ENCODE results near the gene TGM6.

TGM6 gene

GRCh38 chr20:2365091-2365490, 15.6 kb upstream of the TGM6 start:
- no peak for DNase-seq

GRCh38 chr20:2365666-2366065, 15.0 kb upstream of the TGM6 start:
- DNase-seq: no peak

- no peak for DNase-seq
Observed at GRCh38 chr20:2368621-2369020, 12.1 kb upstream of the TGM6 start.

- DNase-seq: no peak
Observed at GRCh38 chr20:2373098-2373497, 7.6 kb upstream of the TGM6 start.

- DNase-seq: no peak
Observed at GRCh38 chr20:2374346-2375125, 6.2 kb upstream of the TGM6 start.

- DNase-seq: no peak
Observed at GRCh38 chr20:2378893-2379292, 1.8 kb upstream of the TGM6 start.

GRCh38 chr20:2379511-2380229, 1.0 kb upstream of the TGM6 start:
- DNase-seq: no peak

- DNase-seq: no peak
Observed at GRCh38 chr20:2381303-2381702, 602 bp downstream of the TGM6 start.

GRCh38 chr20:2382833-2383232, 2.1 kb downstream of the TGM6 start:
- no peak for DNase-seq

GRCh38 chr20:2385026-2385425, 4.3 kb downstream of the TGM6 start:
- no peak for DNase-seq

- no peak for DNase-seq
Observed at GRCh38 chr20:2385496-2385895, 4.8 kb downstream of the TGM6 start.

GRCh38 chr20:2386516-2387179, 5.9 kb downstream of the TGM6 start:
- DNase-seq: no peak

- DNase-seq: no peak
Observed at GRCh38 chr20:2387180-2387577, 6.5 kb downstream of the TGM6 start.

GRCh38 chr20:2387580-2387979, 6.9 kb downstream of the TGM6 start:
- no peak for DNase-seq

GRCh38 chr20:2390951-2391675, 10.4 kb downstream of the TGM6 start:
- no peak for DNase-seq

GRCh38 chr20:2394411-2395055, 13.8 kb downstream of the TGM6 start:
- no peak for DNase-seq

- no peak for DNase-seq
Observed at GRCh38 chr20:2395136-2395535, 14.4 kb downstream of the TGM6 start.

GRCh38 chr20:2396241-2396814, 15.6 kb downstream of the TGM6 start:
- DNase-seq: no peak

- DNase-seq: no peak
Observed at GRCh38 chr20:2397091-2397490, 16.4 kb downstream of the TGM6 start.

GRCh38 chr20:2397595-2398145, 17.0 kb downstream of the TGM6 start:
- DNase-seq: no peak

- DNase-seq: no peak
Observed at GRCh38 chr20:2398449-2398848, 17.7 kb downstream of the TGM6 start.

GRCh38 chr20:2399390-2399789, 18.7 kb downstream of the TGM6 start:
- DNase-seq: no peak
